GM19099 (cell line): ENCODE results near the gene SNX17.

ENCODE experiments used
- POLR2A ChIP-seq: IDR thresholded peaks from 3 replicates; pipeline ENCODE4 v1.6.1; 2011; ENCODE audit warnings: low read depth; ENCODE audit not compliant: insufficient read length; ENCODE audit errors: extremely low read depth

The SNX17 gene

GRCh38 chr2:27408601-27409320 lies 38.3 kb downstream of the SNX17 start:
- TF ChIP-seq POLR2A: no peak

GRCh38 chr2:27409321-27410073 lies 39.1 kb downstream of the SNX17 start, which contains the start of gene PPM1G:
Gene PPM1G (minus strand): TSS chr2:27409591. CDS start chr2:27409422, 169 bp downstream.
- TF ChIP-seq POLR2A: peak; percentile 96

DNA sequence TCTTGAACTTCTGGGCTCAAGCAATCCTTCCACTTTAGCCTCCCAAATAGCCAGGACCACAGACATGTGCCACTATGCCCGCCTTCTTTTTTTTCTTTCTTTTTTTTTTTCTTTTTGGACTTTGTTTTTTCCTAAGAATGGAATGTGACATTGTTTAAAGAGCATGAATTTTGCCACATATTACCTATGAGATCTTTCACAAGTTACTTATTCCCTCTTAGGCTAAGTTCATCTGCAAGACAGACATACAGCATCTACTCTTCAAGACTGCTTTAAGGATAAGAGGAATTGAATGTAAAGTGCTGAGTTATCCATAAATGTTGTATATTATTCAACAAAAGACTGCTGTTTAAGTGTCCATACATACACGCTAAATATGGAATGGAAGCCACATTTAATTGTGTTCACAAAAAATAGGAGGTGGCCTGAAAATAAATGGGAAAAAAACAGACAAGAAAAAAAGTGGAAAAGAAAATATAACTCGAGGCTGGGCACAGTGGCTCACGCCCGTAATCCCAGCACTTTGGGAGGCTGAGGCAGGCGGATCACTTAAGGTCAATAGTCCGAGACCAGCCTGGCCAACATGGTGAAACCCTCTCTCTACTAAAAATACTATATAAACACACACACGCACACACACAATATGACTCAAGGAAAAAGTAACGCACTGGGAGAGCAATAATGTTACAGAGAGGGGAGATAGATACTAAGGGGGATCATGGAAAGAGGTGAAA lies 42.2 kb downstream of the SNX17 start:
- TF ChIP-seq POLR2A: no peak

- TF ChIP-seq POLR2A: no peak
Measured at GRCh38 chr2:27416151-27416550, 45.7 kb downstream of the SNX17 start.

DNA sequence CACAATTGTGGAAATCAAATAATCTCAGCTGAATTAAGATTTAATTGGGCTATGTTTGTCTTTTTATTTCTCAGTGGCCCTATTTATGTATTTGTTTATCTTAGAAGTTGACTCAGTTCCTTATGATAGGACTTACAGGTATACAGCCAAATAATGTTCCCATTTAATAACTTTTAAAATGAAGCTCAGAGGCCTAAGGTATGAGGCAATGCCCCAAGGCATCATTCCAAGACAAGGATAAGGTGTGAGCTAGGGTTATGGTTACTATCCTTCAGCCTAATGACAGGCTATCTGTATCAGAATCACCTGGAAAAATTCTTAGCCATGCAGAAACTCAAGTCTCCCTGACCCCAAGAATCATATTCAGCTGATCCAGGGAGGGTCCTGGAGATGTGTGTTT lies 50.6 kb downstream of the SNX17 start:
- TF ChIP-seq POLR2A: no peak

DNA sequence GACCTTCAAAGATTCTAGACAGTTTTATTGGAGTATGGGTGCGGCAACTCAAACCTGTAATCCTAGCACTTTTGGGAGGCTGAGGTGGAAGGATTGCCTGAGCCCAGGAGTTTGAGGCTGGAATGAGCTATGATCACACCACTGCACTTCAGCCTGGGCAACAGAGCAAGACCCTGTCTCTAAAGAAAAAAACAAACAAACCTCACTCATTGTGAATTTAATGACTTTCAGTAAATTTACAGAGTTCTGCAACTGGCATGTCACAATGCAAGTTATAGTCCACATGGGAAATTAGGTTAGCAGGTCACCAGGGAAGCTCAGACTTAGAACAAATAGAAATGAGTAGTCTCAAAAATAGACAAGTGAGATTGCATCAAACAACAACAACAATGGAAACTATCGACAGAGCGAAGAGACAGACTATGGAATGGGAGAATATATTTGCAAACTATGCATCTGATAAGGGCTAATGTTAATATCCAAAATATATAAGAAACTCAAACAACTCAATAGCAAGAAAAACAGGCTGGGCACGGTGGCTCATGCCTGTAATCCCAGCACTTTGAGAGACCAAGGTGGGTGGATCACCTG lies 51.3 kb downstream of the SNX17 start:
- TF ChIP-seq POLR2A: no peak

- no peak for TF ChIP-seq POLR2A
Measured at GRCh38 chr2:27422958-27423357, 52.5 kb downstream of the SNX17 start.
